ENCODE data around the gene MAN2B2.

Gene MAN2B2

DNA sequence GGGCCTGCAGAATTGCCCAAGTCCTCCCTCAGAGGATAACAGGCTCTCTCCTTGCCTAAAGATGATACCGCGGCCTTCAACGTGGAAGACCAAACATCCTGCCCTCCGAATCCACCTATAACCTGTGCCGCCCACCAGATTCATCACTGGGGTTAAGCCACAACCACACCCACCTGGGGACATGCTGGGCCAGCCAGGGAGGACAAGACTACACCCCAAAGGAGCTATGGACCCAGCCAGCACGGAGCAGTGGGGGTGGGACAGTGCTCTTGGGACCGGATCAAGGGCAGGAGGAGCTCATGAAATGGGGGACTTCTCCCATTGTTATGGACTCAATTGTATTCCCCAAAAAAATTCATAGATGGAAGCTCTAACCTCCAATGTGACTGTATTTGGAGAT is 6.8 kb upstream of the MAN2B2 start:
- no peak for DNase-seq

- DNase-seq = no peak
These were observed 6.2 kb upstream of the MAN2B2 start for GRCh38 chr4:6568689-6569332.

DNA sequence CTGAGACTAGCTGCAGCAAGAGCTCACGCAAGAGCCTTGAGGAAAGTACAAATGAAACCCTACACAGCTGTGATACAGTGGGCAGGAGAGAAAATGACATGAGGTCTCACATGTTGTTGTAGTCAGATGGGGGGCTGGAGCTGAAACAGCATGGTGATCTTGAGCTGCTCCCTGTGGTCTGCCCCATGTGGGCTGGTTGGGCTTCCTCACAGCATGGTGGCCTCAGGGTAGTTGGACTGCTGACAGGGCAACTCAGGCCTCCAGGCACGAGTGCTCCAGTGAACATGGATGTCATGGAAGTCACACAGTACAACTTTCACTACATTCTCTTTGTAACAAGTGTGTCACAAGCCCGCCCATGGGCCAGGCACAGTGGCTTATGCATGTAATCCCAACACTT is 3.4 kb upstream of the MAN2B2 start:
- no peak for DNase-seq

DNA sequence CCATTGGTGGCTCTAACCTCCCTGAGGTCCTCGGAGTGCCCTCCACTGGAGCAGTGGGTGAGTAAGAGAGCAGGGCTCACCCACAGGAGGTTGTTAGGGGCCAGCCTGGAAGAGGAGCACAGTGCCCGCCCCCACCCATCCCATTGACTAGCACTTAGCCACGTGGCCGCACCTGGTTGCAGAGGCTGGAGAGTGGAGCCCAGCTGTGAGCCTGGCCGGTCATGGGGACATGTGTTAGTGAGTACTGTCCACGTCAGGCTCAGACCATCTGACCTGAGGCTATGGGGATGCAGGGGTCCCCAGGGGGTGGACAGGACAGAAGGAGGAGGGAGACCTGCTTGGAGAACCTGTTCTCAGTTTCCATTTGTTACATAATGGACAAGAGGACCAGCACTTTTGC is 1.4 kb upstream of the MAN2B2 start:
- DNase-seq = no peak

- DNase-seq = no peak
These were observed 823 bp upstream of the MAN2B2 start for GRCh38 chr4:6573986-6574746.

GRCh38 chr4:6575503-6576240 is 683 bp downstream of the MAN2B2 start:
- DNase-seq = no peak

DNA sequence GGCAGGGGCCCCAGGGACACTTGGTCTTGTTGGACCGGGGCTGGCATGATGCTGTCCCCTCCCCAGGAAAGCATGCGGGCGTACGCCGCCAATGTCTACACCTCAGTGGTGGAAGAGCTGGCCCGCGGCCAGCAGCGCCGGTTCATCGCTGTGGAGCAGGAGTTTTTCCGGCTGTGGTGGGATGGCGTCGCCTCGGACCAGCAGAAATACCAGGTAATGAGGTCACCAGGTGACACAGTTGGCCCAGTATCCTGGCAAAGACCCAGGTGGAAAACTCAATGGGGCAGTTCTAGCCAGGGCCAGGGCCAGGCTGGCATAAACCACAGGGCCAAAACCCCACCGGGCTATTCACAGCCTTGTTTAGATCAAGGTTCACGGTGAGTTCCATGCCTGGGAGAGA is 1.5 kb downstream of the MAN2B2 start:
- DNase-seq = no peak

GRCh38 chr4:6576932-6577331 is 1.9 kb downstream of the MAN2B2 start:
- DNase-seq = no peak

- no peak for DNase-seq
These were observed 2.4 kb downstream of the MAN2B2 start for GRCh38 chr4:6577409-6577808.

DNA sequence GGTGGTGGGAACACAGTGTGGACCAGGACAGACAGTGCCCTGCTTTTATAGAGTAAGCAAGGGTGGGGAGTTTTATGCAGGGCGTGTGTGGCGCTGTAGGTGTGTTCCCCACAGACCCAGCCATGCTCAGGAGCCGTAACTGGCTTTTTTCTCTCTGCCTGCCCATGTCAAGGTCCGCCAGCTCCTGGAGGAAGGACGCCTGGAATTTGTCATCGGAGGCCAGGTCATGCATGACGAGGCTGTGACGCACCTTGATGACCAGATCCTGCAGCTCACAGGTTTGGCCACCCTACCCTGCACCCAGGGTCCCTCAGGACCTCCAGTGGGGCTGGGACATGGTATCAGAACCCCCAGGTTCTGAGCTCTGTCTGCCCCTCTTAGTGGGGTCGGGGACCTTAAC is 3.2 kb downstream of the MAN2B2 start:
- no peak for DNase-seq

- no peak for DNase-seq
These were observed 5.4 kb downstream of the MAN2B2 start for GRCh38 chr4:6580353-6580752.

- no peak for DNase-seq
These were observed 6.7 kb downstream of the MAN2B2 start for GRCh38 chr4:6581566-6582121.

DNA sequence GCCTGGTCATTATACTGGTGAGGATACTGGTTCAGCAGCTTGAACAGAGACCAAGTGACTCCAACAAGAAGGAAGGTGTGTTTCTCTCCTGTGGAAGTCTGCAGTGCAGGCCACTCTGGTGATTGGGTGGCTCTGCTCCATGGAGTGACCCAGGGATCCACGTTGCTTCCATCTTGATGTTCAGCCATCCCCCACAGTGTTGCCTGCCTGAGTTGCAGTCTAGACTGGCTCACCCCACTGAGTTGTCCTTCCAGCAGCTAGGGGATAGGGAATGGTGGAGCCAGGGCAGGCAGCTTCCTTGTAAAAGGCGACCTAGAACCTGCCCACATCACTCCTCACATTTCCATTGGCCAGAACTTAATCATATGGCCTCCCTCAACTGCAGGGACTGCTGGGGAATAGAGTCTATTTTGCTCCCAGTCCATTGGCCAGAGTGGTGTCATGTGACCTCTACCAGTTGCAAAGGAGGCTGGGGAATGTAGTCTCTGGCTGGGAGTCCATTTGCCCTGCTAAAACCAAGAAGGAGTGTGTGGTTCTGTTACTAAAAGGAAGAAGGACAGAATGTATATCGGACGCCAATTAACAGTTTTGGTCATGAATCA is 8.0 kb downstream of the MAN2B2 start:
- peak; percentile 41 to 52 for DNase-seq

- DNase-seq = no peak
These were observed 9.9 kb downstream of the MAN2B2 start for GRCh38 chr4:6584865-6585264.

GRCh38 chr4:6586715-6587325 is 11.8 kb downstream of the MAN2B2 start:
- no peak for DNase-seq

DNA sequence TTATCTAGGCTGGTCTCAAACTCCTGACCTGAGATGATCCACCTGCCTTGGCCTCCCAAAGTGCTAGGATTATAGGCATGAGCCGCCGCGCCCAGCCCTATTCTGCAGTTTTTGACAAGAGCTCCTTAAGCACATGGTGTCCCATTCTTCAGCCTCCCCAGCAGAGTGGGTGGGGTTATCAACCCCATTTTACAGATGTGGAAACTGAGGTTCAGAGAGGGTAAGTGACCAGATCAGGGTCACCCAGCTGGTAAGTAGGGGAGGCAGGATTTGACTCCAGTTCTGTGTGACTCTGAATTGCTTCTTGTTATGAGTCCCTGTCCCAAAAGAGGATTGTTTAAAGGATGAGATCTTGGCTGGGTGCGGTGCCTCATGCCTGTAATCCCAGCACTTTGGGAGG is 14.5 kb downstream of the MAN2B2 start:
- DNase-seq = no peak

DNA sequence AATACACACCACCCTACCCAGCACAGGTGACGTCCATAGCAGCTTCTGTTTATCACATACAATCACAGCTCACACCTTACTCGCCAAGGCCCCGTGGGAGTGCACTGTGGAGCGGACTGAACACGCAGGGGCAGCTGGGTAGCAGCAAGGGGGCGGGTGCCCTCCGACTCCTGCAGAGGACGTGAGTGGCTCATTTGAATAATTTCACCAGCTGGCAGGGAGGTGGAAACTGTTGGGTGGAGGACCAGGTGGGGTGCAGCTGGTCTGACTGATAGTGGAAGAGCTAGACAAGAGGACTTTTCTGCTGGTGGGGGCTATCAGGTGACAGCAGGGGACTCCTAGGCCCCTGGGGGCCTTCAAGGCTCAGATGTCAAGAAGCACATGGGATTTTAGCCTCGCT is 16.3 kb downstream of the MAN2B2 start:
- DNase-seq = no peak

DNA sequence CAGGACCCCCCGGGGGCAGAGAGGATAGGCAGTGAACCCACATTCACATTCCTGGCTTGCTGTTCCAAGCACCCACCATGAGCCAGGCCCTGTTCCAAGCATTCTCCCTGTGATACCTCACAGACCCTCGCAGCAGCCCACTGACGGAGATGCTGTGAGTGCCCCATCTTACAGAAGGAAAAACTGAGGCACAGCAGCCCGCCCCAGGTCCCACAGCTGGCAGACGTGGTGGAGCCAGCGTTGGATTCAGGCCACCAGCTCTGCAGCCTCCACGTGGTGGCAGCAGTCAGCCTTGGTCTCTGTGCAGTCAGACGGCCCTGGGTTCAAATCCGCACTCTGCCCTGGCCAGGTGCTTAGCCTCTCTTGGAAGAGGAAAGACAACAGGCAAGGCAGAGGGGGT is 16.8 kb downstream of the MAN2B2 start:
- no peak for DNase-seq

DNA sequence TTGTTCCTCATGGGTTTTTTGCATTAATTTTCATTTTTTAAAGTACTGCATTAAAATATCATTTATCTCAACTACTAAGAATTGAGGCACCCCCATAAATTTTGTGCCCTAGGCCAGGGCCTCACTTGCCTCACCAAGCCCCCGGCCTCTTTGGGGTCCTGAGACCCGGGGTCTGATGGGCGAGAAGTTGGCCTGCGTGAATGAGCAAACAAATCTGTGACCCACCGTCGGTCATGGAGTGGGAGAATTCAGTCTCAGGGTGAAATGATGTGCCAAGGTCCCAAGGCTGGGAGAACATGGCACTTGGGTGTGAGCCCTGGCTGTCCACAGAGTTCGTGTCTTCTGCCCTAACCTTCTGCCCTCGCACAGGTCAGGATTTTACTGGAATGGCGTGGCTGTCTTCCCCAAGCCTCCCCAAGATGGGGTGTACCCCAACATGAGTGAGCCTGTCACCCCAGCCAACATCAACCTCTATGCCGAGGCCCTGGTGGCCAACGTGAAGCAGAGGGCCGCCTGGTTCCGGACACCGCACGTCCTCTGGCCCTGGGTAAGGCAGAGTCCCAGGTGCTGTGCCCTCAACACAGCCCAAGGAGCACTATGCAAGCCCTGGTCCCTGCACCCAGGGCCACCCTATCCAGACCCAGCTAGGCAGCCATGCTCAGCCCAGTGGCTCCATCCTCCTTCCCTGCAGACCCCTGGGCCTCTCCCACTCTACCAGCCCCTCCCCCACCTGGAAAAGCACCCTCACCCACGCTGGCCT is 18.0 kb downstream of the MAN2B2 start:
- DNase-seq = no peak

GRCh38 chr4:6594341-6594740 is 19.4 kb downstream of the MAN2B2 start:
- no peak for DNase-seq

GRCh38 chr4:6594826-6595355 is 19.9 kb downstream of the MAN2B2 start:
- no peak for DNase-seq
